ENCODE measurements around the gene PACRG.
"Not testable (repeated sequence)": the region's sequence is repeated elsewhere in the genome, so short reads cannot be mapped to it uniquely, and the experiment has no call there.

The PACRG gene

GRCh38 chr6:162727322-162728182 lies at the start of gene PACRG, which contains the start of gene PRKN:
Gene PACRG, plus strand, starts transcription at chr6:162727974.
Gene PRKN, minus strand, starts transcription at chr6:162727766.
- DNase-seq: peak; percentile 99

- DNase-seq: not testable (repeated sequence)
Measured at GRCh38 chr6:162678896-162679295, 48.9 kb upstream of the PACRG start.

GRCh38 chr6:162679681-162680080 lies 48.1 kb upstream of the PACRG start:
- no peak for DNase-seq

GRCh38 chr6:162680367-162680766 lies 47.4 kb upstream of the PACRG start:
- DNase-seq: no peak

GRCh38 chr6:162680871-162681270 lies 46.9 kb upstream of the PACRG start:
- DNase-seq: no peak

- no peak for DNase-seq
Measured at GRCh38 chr6:162681447-162681846, 46.3 kb upstream of the PACRG start.

- no peak for DNase-seq
Measured at GRCh38 chr6:162683135-162683534, 44.6 kb upstream of the PACRG start.

- DNase-seq: no peak
Measured at GRCh38 chr6:162684052-162684451, 43.7 kb upstream of the PACRG start.

GRCh38 chr6:162684961-162685360 lies 42.8 kb upstream of the PACRG start:
- DNase-seq: no peak

GRCh38 chr6:162685586-162685985 lies 42.2 kb upstream of the PACRG start:
- DNase-seq: no peak

GRCh38 chr6:162688751-162689345 lies 38.9 kb upstream of the PACRG start:
- DNase-seq: no peak

- DNase-seq: no peak
Measured at GRCh38 chr6:162690158-162690557, 37.6 kb upstream of the PACRG start.

GRCh38 chr6:162697872-162698403 lies 29.8 kb upstream of the PACRG start:
- DNase-seq: no peak

- no peak for DNase-seq
Measured at GRCh38 chr6:162698440-162698839, 29.3 kb upstream of the PACRG start.

- no peak for DNase-seq
Measured at GRCh38 chr6:162699961-162700360, 27.8 kb upstream of the PACRG start.

GRCh38 chr6:162700966-162701365 lies 26.8 kb upstream of the PACRG start:
- DNase-seq: no peak

GRCh38 chr6:162701551-162701950 lies 26.2 kb upstream of the PACRG start:
- DNase-seq: no peak

- DNase-seq: no peak
Measured at GRCh38 chr6:162702446-162702845, 25.3 kb upstream of the PACRG start.

- no peak for DNase-seq
Measured at GRCh38 chr6:162704001-162704400, 23.8 kb upstream of the PACRG start.

- no peak for DNase-seq
Measured at GRCh38 chr6:162705736-162706135, 22.0 kb upstream of the PACRG start.

- no peak for DNase-seq
Measured at GRCh38 chr6:162706232-162706631, 21.5 kb upstream of the PACRG start.

- DNase-seq: no peak
Measured at GRCh38 chr6:162708971-162709370, 18.8 kb upstream of the PACRG start.

GRCh38 chr6:162709431-162709830 lies 18.3 kb upstream of the PACRG start:
- DNase-seq: no peak

- no peak for DNase-seq
Measured at GRCh38 chr6:162710419-162710818, 17.4 kb upstream of the PACRG start.

Data from CD4-positive, alpha-beta T cell treated with Interleukin-6 for 4 hours (primary cell).